MM.1S (cell line): ENCODE measurements around the gene DNAH10.

Experiments
- EZH2 ChIP-seq: fragments of 300-600 bp; sonication (generic); optimal IDR thresholded peaks from 2 replicates; pipeline ENCODE3; 2017; ENCODE audit warnings: low read depth, mild to moderate bottlenecking, antibody characterized with exemption, low read length, mixed read lengths
- TF ChIP-seq, protein P1 (sequence below): fragments of 300-600 bp; sonication (generic); IDR thresholded peaks from 2 replicates; pipeline ENCODE4 v1.5.1; 2016; ENCODE audit warnings: antibody characterized with exemption, low read length, mixed read lengths

DNA sequence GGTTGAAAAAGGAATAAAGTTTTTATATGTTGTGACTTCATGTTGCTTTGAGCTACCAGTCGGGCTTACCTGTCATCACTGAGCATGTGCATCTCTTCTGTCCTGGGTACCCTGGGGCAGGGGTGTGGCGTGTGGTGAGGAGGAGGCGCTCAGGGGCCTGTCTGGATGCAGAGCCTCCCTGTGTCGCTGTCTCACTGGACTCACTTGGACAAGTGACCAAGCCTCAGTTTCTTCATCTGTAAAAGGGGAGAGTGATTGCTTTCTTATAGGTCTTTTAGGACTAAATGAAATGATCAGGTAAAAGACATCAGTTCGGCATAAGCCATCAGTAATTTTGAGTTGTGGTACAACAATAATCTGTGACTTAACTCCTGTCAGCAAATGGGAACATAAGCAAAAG, 27.8 kb upstream of the DNAH10 start:
- TF ChIP-seq, protein P1, sequence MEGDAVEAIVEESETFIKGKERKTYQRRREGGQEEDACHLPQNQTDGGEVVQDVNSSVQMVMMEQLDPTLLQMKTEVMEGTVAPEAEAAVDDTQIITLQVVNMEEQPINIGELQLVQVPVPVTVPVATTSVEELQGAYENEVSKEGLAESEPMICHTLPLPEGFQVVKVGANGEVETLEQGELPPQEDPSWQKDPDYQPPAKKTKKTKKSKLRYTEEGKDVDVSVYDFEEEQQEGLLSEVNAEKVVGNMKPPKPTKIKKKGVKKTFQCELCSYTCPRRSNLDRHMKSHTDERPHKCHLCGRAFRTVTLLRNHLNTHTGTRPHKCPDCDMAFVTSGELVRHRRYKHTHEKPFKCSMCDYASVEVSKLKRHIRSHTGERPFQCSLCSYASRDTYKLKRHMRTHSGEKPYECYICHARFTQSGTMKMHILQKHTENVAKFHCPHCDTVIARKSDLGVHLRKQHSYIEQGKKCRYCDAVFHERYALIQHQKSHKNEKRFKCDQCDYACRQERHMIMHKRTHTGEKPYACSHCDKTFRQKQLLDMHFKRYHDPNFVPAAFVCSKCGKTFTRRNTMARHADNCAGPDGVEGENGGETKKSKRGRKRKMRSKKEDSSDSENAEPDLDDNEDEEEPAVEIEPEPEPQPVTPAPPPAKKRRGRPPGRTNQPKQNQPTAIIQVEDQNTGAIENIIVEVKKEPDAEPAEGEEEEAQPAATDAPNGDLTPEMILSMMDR, result no peak
- no peak for TF ChIP-seq EZH2
